ENCODE results near the gene PRDM16. TPM values are rescaled to one million over a fixed set of nuclear protein-coding genes. Genes with fewer than 3 reads are reported as not detected.

Gene PRDM16
- total RNA-seq, 1 donor from 2014 or later, result 84.2 TPM

GRCh38 chr1:3125546-3126368 lies 56.8 kb downstream of the PRDM16 start:
- no peaks in the 10 kb centered on the region for H3K36me3 ChIP-seq
- no peak for TF ChIP-seq CTCF (IDR thresholded peaks at IDR 0.05)
- intact Hi-C loops (cut with DNase I), result loop anchor here (2.0 to 5.0 kb wide), 3 partner anchors 51 to 187 kb away; no protein-coding TSS in a partner anchor
- H3K4me1 ChIP-seq, result peaks cover 49 to 94% of the 10 kb centered on the region in 2 donors
- DNase-seq (ENCODE audit: low spot score in 2 of 2), result no peak
- peak overlapping the region; percentile 86 to 91 for H3K27ac ChIP-seq
- H3K27me3 ChIP-seq, result no peaks in the 10 kb centered on the region
- no peaks in the 10 kb centered on the region for H3K9me3 ChIP-seq
- H3K4me3 ChIP-seq, result peak overlapping the region in 1 of 2 donors; percentile 30

DNA sequence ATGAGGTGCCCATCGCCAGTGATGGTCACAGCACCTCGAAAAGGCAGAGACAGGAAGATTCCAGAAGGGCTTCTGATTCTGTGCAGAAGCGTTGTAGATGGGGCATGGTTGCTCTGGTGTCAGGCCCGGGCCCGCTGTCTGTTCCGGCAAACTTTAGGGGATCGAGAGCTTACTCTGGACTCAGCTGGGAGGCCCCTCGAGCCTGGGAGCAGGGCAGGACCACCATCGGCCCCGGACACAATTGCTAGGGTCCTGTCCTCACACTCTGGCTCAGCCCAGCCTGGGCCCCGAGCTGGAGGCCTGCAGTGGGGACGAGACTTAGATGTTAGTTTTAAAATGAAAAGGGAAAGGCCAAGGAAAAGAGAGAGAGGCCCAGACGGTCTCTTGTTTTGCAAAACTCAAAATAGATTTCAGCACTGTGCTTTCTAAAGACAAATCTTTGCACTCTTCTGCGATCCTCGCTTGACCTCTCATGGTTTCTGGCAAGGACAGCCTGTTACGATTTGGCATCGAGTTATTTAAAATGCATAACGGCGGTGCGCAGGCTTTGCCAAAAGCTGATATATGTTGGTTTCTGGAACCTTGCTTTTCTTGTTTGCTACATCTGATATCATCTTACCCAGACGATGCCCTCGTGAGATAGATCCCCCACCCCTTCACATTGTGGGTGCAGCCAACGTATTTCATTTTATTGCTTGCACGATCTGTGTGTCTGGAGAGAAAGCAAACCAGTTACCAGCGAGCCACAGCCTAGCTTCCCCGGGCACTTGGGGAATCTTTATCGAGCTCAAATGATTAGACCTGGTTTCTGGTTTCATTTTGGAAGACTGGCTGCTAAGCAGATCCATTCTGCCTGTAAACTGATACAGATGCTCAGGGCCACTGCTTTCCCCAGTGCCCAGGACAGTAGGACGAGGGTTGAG lies 58.0 kb downstream of the PRDM16 start:
- TF ChIP-seq CTCF (IDR thresholded peaks at IDR 0.05), result no peak
- H3K4me1 ChIP-seq, result peaks cover 49 to 96% of the 10 kb centered on the region in 2 donors
- H3K27me3 ChIP-seq, result no peaks in the 10 kb centered on the region
- peak overlapping the region; percentile 86 to 91 for H3K27ac ChIP-seq
- DNase-seq (ENCODE audit: low spot score in 2 of 2), result no peak
- H3K4me3 ChIP-seq, result peak overlapping the region; percentile 30 to 32
- H3K9me3 ChIP-seq, result no peaks in the 10 kb centered on the region
- intact Hi-C loops (cut with DNase I), result loop anchor here (5.0 kb wide), 1 partner anchor 150 kb away; no protein-coding TSS in a partner anchor
- H3K36me3 ChIP-seq, result no peaks in the 10 kb centered on the region

GRCh38 chr1:3127738-3128137 lies 58.7 kb downstream of the PRDM16 start:
- Histone ChIP-seq H3K27me3 (no peaks in the 10 kb centered on the region), H3K36me3 (no peaks in the 10 kb centered on the region), H3K4me1 (peaks cover 51 to 95% of the 10 kb centered on the region in 2 donors), H3K27ac (peak overlapping the region; percentile 86 to 91), H3K4me3 (peak overlapping the region; percentile 30 to 32), H3K9me3 (no peaks in the 10 kb centered on the region)
- DNase-seq (ENCODE audit: low spot score in 2 of 2), result peak in 1 of 2 donors; percentile 84
- intact Hi-C loops (cut with DNase I), result loop anchor here (2.0 to 5.0 kb wide), 2 partner anchors 59 to 150 kb away; no protein-coding TSS in a partner anchor
- no peak for TF ChIP-seq CTCF (IDR thresholded peaks at IDR 0.05)

DNA sequence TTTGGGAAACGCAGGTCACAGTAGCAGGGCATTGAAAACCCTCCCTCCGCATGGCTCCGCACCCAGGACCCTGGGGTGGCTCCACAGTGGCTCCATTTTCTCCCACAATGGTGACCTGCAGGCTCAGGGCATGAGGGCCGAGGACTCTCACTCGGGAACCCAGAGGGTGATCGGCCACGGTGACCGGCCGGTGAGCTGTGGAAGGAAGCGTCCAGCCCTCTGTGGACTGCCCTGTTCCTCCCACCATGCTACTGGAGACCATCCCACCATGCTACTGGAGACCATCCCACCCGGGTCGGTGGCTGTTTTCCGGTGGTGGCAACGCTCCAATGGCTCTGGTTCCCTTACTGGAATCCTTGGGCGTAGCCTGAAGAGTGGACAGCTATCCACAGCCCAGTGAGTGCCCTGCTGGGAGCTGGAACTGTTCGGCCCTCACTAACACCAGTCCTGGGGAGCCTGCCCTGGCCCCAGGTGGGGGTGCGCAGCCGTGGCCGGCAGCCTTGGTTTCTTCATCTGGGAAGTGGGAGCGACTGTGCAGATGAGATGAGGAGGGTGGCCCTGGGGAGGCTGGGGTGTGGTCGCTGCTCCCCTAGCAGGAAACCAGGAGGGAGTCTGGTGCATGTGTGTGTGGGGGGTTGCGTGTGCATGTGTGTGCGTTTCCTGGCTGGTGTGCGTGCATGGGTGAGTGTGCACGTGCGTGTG lies 59.6 kb downstream of the PRDM16 start:
- intact Hi-C loops (cut with DNase I), result loop anchor here (2.0 to 5.0 kb wide), 2 partner anchors 58 to 149 kb away; no protein-coding TSS in a partner anchor
- Histone ChIP-seq H3K4me1 (peaks cover 58 to 96% of the 10 kb centered on the region in 2 donors), H3K27ac (peak overlapping the region; percentile 86 to 91), H3K9me3 (no peaks in the 10 kb centered on the region), H3K4me3 (peak overlapping the region in 1 of 2 donors; percentile 30), H3K36me3 (no peaks in the 10 kb centered on the region), H3K27me3 (no peaks in the 10 kb centered on the region)
- no peak for DNase-seq (ENCODE audit: low spot score in 2 of 2)
- no peak for TF ChIP-seq CTCF (IDR thresholded peaks at IDR 0.05)

- H3K27ac ChIP-seq, result peak overlapping the region; percentile 86 to 91
Observed at GRCh38 chr1:3129133-3129490, 60.1 kb downstream of the PRDM16 start.

More at GRCh38 chr1:3129133-3129490, 60.1 kb downstream of the PRDM16 start:
- Histone ChIP-seq H3K27me3 (no peaks in the 10 kb centered on the region), H3K4me3 (peak overlapping the region in 1 of 2 donors; percentile 30), H3K36me3 (no peaks in the 10 kb centered on the region), H3K4me1 (peaks cover 57 to 96% of the 10 kb centered on the region in 2 donors), H3K9me3 (no peaks in the 10 kb centered on the region)
- DNase-seq (ENCODE audit: low spot score in 2 of 2), result no peak
- intact Hi-C loops (cut with DNase I), result loop anchor here (2.0 to 5.0 kb wide), 2 partner anchors 58 to 148 kb away; no protein-coding TSS in a partner anchor
- TF ChIP-seq CTCF (IDR thresholded peaks at IDR 0.05), result no peak

Measured in ascending aorta (tissue), 2 donors.